UCSD-AML1 (cell line): ENCODE results near the gene SDC3.

Source experiments
- DNase-seq: peaks from one replicate; lab custom pipeline; 2025; ENCODE audit not compliant: unreplicated experiment; lab: John Stamatoyannopoulos, UW

SDC3 gene

DNA sequence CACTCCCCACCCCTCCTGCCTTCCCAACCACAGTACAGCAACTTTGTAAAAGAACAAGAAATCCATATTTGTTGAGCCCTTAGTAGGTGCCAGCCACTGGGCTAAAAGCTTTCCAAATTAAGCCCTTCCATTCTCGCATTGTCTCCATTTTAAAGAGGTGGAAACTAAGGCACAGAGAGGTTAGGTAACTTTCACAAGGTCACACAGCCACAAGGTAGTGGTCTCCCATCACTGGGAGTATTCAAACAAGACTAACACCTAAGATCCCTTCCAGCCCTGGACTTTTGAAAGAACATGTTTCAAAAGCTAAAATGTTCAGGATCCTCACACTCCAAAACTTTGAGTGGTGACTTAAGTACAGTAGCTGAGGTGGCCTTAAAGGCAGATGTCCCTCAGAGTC lies 3.2 kb downstream of the SDC3 start:
- DNase-seq: no peak

DNA sequence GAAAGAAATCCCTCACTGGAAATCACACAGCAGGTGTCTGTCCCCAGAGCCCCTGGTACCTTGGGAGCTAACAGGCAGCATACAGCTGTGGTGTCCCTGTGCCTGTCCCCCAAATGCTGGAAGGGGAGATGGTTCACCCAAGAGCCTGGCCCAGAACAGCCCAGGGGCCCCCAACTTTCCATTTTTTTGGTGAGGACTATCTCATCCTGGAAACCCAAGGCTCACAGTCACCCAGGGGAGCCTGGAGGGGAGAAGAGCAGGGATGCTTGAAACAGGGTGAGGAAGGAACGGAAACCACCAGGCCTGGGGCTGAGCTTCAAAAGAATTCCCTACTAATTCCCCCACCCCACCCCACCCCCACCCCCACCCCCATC lies 3.6 kb downstream of the SDC3 start:
- no peak for DNase-seq

DNA sequence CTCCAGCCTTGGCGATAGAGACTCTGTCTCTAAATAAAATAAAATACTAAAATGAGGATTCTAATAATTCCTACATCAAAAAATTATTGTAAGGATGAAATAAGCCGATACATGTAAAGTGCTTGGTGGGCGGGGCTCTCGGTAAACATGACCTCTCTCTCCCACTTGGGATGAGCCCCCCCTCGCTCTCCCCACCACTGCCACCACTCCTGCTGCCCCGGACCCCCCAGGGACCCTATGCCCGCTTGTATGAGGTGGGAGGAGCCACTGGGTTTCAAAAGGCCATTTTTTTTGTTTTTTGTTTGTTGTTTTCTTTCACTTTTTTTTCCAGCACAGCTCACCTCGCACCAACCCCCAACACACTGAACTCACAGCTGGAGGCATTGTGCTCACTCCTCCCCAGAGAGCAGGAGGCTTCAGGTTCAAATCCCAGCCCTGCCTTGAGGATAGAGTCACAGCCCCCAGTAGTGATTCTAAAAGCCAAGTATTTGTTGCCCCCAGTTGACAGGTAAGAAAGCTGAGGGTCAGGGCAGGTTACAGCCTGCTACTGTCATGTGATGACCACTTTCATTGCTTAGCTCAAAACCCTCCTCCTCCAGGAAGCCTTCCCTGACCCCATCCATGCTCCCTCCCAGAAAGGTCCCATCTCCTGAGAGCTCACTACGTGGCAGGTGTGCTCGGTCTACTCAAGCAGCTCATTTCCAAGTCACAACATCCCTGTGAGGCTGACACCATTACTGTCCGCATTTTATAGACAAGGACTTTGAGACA lies 4.2 kb downstream of the SDC3 start:
- no peak for DNase-seq

DNA sequence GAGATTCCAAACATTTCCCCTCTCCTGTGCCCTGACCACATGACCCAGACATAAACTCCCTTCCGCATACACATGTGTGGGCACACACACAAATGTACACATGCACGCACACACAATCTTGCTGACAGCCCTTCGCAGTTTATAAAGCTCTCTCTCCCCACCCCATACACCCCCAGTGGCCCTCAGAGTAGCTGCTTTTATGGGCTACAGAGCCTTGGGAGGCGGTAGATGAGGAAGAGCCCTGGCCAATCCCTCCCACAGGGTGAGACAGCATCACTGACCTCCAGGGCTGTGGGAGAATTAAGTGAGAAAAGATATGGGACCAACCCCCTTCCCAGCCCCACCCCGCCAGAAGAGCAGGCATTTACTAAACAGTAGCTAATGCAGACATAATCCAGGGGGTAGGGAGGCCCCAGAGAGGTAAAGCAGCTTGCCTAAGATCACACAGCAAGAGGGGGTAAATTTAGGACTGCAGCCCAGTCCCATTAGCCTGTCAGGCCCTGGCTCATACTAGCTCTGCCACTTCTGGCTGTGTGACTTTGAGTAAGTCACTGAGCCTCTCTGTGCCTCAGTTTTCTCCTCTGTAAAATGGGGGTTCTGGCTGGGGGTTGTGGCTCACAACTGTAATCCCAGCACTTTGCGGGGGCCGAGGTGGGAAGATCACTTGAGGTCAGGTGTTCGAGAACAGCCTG lies 5.1 kb downstream of the SDC3 start:
- DNase-seq: no peak

DNA sequence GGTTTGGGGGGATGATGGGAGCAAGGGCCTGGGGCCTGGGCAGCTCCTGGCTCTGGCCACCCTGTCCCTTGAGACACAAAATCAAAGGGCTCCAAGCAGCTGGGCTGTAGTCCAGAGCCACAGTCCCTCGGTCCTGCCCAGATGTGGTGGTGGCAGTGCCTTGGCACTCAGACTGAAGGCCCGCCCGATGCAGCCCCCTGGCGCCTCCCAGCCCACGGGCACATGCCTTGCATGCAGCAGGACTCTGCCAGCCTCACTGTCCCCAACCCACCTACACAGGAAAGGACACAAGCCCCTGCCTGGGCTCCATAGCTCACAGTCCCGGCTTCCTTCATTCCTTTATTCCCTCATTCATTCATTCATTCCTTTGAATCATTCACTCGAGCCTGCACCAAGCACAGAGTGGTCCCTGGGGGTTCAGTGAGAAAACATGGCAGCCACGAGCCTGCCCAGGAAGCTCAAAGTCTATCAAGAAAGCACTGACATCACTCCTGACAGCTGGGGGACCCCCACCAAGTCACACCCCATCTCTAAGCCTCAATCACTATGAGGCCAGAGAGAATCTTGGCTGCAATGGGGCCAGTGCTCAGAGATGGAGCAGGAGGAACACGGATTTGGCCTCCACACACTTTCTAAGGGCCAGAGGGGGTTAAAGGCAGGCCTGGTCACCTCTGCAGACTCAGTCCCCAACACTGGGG lies 5.8 kb downstream of the SDC3 start:
- DNase-seq: no peak

DNA sequence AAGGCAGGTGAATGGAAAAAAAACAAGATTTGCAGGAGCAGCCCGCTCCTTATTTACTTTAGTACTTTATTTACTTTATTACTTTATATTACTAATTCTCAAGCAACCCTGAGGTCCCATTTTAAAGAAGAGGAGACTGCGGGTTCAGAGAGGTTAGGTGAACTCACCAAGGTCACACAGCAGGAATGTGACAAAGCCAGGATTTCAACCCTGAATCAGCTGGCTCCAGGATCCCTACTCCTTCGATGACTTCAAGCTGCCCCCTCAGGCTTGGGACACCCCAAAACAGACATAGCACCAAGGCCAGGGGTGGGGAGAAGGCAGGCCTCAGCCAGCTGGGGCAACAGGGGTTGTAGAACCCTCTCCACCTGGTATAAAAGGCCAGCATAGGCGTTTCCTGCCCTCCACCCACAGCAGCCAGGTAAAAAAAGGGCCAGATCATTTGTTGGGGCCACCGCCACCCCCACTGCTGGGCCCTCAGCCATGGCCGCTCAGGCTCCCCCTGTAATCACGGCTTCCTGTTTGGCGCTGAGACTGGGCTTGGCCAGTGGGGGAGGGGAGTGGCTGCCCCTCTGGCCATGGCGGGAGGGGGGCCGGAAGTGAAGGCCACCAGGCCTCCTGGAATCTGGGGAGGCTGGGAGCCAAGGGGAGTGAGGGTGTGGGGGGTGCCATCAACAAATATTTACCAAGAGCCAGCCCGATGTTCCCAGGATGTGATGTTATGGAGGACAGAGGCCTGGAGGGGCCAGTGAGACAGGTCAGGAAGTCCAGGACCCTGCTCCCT lies 6.6 kb downstream of the SDC3 start:
- DNase-seq: no peak

DNA sequence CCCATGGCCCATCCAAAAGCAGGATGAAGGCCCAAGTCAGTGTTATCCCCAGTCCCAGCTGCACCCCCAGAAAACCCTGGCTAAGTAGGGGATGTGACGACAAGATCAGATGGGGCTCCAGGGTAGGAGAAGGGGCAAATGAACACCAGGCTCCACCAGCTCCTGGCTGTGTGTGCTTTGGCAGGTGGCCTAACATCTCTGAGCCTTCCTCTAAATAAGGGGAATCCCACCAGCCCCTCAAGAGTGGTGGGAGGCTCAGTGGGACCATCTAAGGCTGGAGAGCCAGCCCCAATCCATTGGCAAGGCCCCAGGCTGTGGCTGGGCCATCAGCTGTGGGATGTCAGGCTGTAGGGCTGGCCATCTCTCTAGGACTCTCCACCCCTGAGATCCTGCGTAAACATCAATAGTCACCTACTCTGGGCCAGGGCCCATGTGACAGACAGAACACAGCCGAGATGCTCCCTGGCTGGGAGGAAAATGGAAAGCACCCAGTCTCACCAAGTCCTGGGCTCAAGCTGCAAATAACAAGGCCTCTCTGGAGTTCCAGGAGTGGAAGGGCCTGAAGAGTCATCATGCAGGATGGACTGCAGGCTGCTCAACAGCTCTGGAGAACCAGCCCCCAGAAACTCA lies 7.5 kb downstream of the SDC3 start:
- no peak for DNase-seq

DNA sequence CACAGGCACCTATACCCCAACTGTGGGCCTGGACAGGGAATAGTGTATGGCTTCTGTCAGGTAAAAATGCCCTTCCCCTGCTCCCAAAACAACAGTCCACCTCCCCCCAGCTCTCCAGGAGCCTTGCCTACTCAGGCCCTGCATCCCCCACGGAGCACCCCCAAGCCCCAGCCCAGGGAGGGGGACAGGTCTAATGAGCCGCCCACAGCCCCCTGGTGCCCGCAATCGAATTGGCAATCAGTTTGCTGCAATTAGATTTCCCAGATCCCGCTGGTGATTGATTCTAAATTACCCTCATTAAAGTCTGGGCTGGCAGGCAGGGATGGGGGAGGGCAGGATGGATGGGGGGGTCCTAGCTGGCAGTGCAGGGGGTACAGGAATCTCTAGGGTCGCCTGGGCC lies 8.1 kb downstream of the SDC3 start:
- no peak for DNase-seq

DNA sequence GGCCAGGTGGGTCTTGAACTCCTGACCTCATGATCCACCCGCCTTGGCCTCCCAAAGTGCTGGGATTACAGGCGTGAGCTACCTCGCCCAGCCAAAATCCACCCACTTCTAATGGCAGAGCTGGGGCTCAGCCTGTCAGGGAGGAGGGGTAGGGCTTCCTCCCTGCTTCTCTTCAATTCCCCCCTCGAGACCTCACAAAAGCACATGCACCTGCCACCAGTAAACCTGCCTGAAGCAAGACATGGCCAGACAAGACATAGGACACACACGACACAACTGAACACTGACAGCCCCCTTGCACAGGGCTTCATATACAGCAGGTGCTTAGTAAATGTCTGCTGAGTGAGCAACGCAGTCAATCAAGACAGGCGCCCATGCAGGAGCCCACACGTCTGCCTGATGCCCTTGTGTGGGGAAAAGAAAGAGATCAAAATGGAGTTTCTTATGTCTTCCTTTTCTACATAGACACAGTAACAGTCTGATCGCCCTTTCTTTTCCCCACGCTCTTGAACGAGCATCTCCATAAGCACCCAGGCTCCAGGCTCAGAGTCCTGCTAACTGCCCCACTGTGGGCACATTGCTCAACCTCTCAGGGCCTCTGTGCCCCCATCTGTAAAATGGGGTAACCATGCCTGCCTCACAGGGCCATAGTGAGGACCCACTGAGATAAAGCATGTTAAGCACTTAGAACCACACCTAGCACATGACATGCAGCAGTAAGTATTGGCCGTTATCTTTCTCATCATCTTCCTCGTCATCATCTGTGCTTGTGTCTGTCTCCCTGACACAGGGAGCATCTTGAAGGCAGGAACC lies 8.8 kb downstream of the SDC3 start:
- DNase-seq: no peak

DNA sequence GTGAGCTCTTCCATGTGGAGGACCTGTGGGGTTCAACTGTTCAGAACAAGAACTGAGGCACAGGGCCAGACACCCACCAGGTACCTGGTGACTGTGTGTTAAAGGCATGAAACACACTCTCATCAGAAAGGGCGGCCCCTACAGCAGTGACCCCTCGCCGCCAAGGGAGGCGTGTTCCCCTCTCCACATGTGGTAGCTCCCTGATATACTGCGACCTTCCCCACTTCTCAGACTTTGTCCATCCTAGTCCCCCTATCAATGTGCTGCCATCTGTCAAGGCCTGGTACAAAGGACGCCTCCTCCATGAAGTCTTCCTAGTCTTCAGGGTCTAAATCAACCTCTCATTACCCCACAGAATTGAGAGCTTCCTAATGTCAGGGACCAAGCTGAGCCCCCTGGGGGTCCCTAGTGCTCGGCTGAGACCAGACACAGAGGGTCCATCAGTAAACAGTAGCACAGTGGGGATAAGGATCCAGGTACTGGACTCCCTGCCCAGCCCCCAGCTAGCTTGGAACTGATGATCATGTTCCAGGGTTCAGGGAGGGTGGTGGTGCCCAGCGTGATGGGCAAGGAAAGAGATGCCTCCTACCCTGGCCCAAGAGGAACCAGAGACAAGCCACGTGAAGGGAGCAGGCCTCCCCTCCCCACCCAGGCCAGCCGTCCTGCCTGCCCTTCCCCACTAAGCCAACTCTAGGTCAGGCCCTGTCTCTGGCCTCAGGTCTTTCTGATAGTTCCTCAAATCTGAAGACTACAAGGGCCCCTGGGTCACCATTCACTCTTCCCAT lies 10.3 kb downstream of the SDC3 start:
- no peak for DNase-seq

DNA sequence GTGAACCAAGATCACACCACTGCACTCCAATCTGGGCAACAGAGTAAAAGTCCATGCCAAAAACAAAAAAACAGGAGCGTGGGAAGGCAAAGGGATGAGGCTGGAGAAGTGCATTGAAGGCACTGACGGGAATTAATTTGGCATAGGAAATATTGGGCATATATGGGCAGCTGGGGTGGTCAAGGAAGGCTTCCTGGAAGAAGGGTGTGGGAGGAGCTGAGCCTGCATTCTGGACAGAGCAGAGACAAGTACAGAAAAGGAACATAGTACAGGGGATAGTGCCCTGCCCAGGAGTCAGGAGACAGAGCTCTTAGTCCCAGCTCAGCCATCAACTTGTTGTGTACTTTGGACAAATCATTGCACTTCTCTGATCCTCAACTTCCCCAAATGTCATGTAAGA lies 11.7 kb downstream of the SDC3 start:
- no peak for DNase-seq

DNA sequence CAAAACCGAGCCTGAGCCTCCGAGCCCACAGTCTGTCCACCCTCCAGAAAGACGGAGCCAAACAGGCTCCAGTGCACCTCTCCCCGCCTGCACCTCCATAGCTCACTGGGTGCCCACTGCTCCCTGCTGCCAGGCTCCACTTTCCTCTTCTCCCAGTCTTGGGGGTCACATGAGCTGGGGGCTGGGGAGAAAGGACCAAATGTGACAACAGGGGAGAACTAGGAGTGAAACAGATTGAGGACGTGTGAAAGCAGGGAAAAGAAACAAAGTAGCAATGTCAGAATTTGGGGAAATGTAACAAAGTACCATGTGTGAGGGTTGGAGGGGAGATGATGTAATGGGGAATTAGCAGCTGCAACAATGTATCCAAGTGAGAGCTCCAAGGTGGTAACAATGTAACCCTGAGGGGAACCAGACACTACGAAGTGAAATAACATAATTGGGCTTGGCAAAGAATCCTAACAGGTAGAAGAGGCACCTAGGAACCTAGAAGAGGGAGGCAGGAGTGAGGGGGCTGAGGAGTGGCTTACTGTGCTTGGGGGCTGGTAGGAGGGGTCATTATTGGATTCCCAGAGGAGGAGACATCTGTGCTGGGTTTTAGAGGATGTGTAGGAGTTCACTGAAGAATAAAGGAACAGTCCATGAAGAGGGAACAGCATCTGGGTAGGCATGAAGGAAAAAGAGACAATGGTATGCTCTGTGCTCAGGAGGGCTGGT lies 12.5 kb downstream of the SDC3 start:
- no peak for DNase-seq

DNA sequence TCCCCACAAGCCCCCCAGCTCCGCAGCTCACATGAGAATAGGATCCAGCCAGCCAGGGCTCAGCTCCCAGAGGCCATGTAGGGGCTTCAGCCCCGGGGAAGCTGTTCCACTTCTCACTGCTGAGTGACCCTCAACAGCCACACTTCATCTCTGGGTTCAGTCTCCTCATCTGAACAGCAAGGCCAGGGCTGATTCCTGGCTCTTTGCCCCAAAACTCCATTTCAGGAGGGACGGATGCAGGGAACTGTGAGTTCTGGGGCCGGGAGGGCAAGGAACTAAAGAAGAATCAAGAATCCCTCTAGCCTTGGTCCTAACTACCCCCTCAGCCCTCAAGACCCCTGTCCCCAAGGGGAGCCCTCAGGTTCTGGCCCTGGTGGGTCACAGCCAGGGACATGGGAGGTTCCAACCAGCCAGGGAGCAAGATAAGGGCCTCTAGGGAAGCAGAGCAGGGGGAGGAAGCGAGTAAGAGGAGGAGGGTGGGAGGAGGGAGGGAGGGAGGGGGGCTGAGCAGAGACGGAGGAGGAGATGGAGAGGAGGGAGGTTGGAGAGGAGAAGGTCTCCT lies 13.1 kb downstream of the SDC3 start:
- no peak for DNase-seq

DNA sequence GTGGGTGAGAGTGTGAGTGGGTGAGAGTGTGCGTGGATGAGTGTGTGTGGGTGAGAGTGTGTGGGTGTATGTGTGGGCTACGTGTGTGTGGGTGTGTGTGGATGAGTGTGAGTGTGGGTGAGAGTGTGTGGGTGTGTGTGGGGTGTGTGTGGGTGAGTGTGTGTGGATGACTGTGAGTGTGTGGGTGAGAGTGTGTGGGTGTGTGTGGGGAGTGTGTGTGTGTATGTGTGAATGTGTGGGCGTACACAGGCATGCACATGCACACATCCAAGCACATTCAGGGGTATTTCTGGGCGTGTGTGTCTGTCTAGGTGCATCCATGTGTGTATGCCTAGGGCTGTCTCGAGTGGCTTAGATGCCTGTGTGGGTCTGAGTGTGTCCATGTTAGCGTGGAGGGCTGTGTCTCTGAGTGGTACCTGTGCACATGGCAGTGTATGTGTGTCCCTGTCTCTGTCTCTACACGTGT lies 14.0 kb downstream of the SDC3 start:
- no peak for DNase-seq

DNA sequence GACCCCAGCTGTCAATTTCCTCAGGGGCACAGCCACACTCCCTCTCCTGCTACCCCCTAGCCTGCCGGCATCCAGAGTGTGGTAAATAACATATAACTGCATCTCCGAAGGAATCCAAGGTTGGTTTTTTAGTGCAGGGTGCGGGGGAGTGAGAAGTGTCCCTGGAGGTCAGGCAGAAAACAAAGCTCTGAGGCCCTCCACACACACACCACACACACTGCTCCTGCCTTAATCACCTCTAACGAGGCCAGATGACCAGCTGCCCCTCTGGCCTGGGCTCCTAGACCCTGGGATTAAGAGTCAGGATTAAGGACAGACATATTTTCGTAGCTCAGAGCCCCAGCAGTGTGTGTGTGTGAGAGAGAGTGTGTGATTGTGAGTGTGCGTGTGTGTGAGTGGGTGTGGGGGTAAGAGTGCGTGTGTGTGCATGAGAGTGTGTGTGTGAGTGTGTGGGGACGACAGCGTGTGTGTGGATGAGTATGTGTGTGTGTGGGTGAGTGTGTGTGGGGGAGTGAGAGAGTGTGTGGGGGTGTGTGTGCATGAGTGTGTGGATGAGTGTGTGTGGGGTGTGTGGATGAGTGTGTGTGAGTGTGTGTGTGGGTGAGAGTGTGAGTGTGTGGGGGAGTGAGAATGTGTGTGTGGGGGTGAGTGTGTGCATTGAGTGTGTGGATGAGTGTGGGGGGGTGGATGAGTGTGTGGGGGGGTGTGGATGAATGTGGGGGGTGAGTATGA lies 14.6 kb downstream of the SDC3 start:
- no peak for DNase-seq

DNA sequence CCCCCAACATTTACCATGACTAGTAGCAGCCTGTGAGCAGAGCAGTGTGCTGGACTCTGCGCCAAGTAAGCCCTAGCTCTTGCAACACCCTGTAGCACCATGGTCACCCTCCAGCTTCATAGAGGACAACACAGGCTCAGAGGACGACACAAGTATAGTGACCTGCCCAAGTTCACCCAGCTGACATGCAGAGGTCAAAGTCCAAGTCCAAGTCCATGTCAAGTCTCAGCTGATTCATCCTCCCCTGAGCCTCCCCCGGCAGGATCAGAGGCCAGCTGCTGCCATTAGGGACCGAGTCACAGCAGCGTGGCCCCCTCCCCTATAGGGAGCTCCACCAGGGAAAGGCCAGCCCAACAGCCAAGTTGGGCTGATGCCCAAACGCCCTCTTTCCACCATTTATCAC lies 15.9 kb downstream of the SDC3 start:
- DNase-seq: no peak

DNA sequence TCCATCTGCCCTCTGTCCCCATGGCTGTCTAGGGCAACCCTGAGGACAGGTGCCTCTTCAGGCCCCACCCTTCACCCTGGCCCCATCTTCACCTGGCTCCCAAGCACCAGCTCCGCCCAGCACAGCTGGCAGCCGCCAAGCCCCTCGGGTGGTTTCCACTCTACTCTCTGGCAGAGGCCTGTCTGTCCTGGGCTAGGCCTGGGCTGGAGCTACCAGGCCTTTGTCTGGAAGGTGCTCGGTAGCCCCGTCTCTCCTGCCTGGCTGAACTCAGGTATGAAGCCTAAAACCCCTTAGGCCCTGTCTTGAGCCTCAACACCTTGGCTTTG lies 17.4 kb downstream of the SDC3 start:
- no peak for DNase-seq
